IPS DF 6.9 (cell line): ENCODE data around the gene NDUFA5.
"Not testable (repeated sequence)": the region's sequence is repeated elsewhere in the genome, so short reads cannot be mapped to it uniquely, and the experiment has no call there.

Experiments
- DNase-seq: peaks from one replicate; pipeline ENCODE4 v3.0.0-alpha.2; 2013; ENCODE audit warnings: low read depth, low spot score
- H3K27ac ChIP-seq: one replicate; pipeline ENCODE4 v1.5.1; 2013; ENCODE audit warnings: low read length, control low read depth
- H3K27me3 ChIP-seq: 2 replicates; pipeline ENCODE4 v1.6.1; 2013; ENCODE audit warnings: mild to moderate bottlenecking, low read length; ENCODE audit not compliant: control insufficient read depth, insufficient read depth
- H3K36me3 ChIP-seq: 2 replicates; pipeline ENCODE4 v1.6.1; 2013; ENCODE audit warnings: low read length; ENCODE audit not compliant: control insufficient read depth, insufficient read depth
- H3K4me1 ChIP-seq: 2 replicates; pipeline ENCODE4 v1.6.1; 2013; ENCODE audit warnings: low read length; ENCODE audit not compliant: control insufficient read depth, insufficient read depth
- H3K4me3 ChIP-seq: 2 replicates; pipeline ENCODE4 v1.5.1; 2013; ENCODE audit warnings: mild to moderate bottlenecking, low read length
- H3K9me3 ChIP-seq: 2 replicates; pipeline ENCODE4 v1.6.1; 2013; ENCODE audit warnings: low read length, inconsistent platforms; ENCODE audit not compliant: control insufficient read depth, insufficient read depth
- WGBS: extraction: QIAGEN DNeasy Blood & Tissue Kit; methylation state at CpG from one replicate; pipeline ENCODE4 v1.1.7; 2013; ENCODE audit warnings: mixed read lengths, missing lambda C conversion rate; ENCODE audit not compliant: insufficient read length, insufficient coverage; 5-methylcytosine and 5-hydroxymethylcytosine counted together

The NDUFA5 gene

GRCh38 chr7:123534383-123535260, 23.0 kb downstream of the NDUFA5 start, which contains the start of gene IQUB:
IQUB (minus strand) TSS chr7:123534595; CDS start chr7:123512340, 22,255 bp downstream.
- Histone ChIP-seq H3K9me3 (no peaks in the 10 kb centered on the region), H3K27ac (no peak within 1 kb of the TSS), H3K36me3 (no peaks in the 10 kb centered on the region), H3K4me1 (no peaks in the 10 kb centered on the region; the same call in 1 of the 2 replicates), H3K27me3 (no peaks in the 10 kb centered on the region), H3K4me3 (peak within 1 kb of the TSS; percentile 94; the same call in 1 of the 2 replicates)
- WGBS: no CpG with 5 or more reads among the region's 54 CpGs
- DNase-seq: peak; percentile 92

- WGBS: no CpG with 5 or more reads among the region's 9 CpGs
- Histone ChIP-seq H3K4me3 (peak overlapping the region; percentile 51; the same call in 1 of the 2 replicates), H3K36me3 (no peaks in the 10 kb centered on the region), H3K27ac (no peak overlapping the region), H3K4me1 (no peaks in the 10 kb centered on the region; the same call in 1 of the 2 replicates), H3K9me3 (no peaks in the 10 kb centered on the region), H3K27me3 (no peaks in the 10 kb centered on the region)
- DNase-seq: no peak
Observed at GRCh38 chr7:123533929-123534382, 23.7 kb downstream of the NDUFA5 start.

GRCh38 chr7:123533553-123533917, 24.1 kb downstream of the NDUFA5 start:
- H3K4me3 ChIP-seq: no peak overlapping the region
- WGBS: no CpG with 5 or more reads among the region's 3 CpGs
- H3K4me1 ChIP-seq: no peaks in the 10 kb centered on the region; the same call in 1 of the 2 replicates
- DNase-seq: no peak
- no peaks in the 10 kb centered on the region for H3K9me3 ChIP-seq
- no peaks in the 10 kb centered on the region for H3K27me3 ChIP-seq
- H3K27ac ChIP-seq: no peak overlapping the region
- H3K36me3 ChIP-seq: no peaks in the 10 kb centered on the region

GRCh38 chr7:123532788-123533552, 24.6 kb downstream of the NDUFA5 start:
- peak overlapping the region; percentile 49; the same call in 1 of the 2 replicates for H3K4me3 ChIP-seq
- H3K27ac ChIP-seq, H3K27me3 ChIP-seq, DNase-seq, H3K4me1 ChIP-seq, H3K36me3 ChIP-seq, H3K9me3 ChIP-seq: not testable (repeated sequence)
- WGBS: no CpG with 5 or more reads among the region's 33 CpGs

GRCh38 chr7:123532343-123532742, 25.3 kb downstream of the NDUFA5 start:
- H3K27ac ChIP-seq, DNase-seq, H3K4me1 ChIP-seq, H3K36me3 ChIP-seq, H3K9me3 ChIP-seq, H3K27me3 ChIP-seq: not testable (repeated sequence)
- H3K4me3 ChIP-seq: peak overlapping the region; percentile 21; the same call in 1 of the 2 replicates
- WGBS: no CpG with 5 or more reads among the region's 14 CpGs

GRCh38 chr7:123530035-123530591, 27.5 kb downstream of the NDUFA5 start:
- H3K4me3 ChIP-seq, H3K4me1 ChIP-seq, H3K27me3 ChIP-seq, H3K36me3 ChIP-seq, H3K27ac ChIP-seq, DNase-seq, H3K9me3 ChIP-seq: not testable (repeated sequence)
- WGBS: no CpG with 5 or more reads among the region's 13 CpGs

GRCh38 chr7:123528265-123528664, 29.4 kb downstream of the NDUFA5 start:
- Histone ChIP-seq H3K27ac (no peak overlapping the region), H3K4me3 (no peak overlapping the region), H3K4me1 (no peaks in the 10 kb centered on the region), H3K36me3 (no peaks in the 10 kb centered on the region), H3K9me3 (no peaks in the 10 kb centered on the region), H3K27me3 (no peaks in the 10 kb centered on the region)
- no CpG with 5 or more reads among the region's 5 CpGs for whole genome bisulfite sequencing
- DNase-seq: no peak

GRCh38 chr7:123527712-123528225, 29.8 kb downstream of the NDUFA5 start:
- H3K4me1 ChIP-seq, H3K27me3 ChIP-seq, H3K27ac ChIP-seq, H3K4me3 ChIP-seq, H3K9me3 ChIP-seq, DNase-seq, H3K36me3 ChIP-seq: not testable (repeated sequence)
- no CpG with 5 or more reads among the region's 24 CpGs for WGBS

- DNase-seq, H3K36me3 ChIP-seq, H3K4me1 ChIP-seq, H3K27me3 ChIP-seq, H3K27ac ChIP-seq, H3K9me3 ChIP-seq, H3K4me3 ChIP-seq: not testable (repeated sequence)
- no CpG with 5 or more reads among the region's 7 CpGs for WGBS
Observed at GRCh38 chr7:123526533-123526932, 31.1 kb downstream of the NDUFA5 start.

- no CpG with 5 or more reads among the region's 2 CpGs for WGBS
- Histone ChIP-seq H3K4me3 (no peak overlapping the region), H3K27me3 (no peaks in the 10 kb centered on the region), H3K9me3 (no peaks in the 10 kb centered on the region), H3K27ac (no peak overlapping the region), H3K36me3 (no peaks in the 10 kb centered on the region), H3K4me1 (no peaks in the 10 kb centered on the region)
- DNase-seq: no peak
Observed at GRCh38 chr7:123522066-123522465, 35.6 kb downstream of the NDUFA5 start.
